Gastrocnemius medialis (tissue), 4 donors: ENCODE measurements around the gene TBC1D23. TPM values are rescaled to one million over a fixed set of nuclear protein-coding genes. Genes with fewer than 3 reads are reported as not detected.

Experiments
- ATAC-seq, 2 donors: fragments of 150-250 bp; one replicate each; pipeline ENCODE4 v1.9.1; 2016
- DNase-seq, 2 donors: peaks; one replicate each; pipeline ENCODE4 v3.0.0-alpha.2; 2019
- H3K27ac ChIP-seq, 4 donors: fragments of 200-600 bp; sonication (generic); 1 replicate in 1 of 4; 2 replicates in 3 of 4; pipeline ENCODE4 v1.5.1; 2016 to 2018; ENCODE audit warnings: mild to moderate bottlenecking in 2 of 4, moderate library complexity in 1 of 4
- H3K27me3 ChIP-seq, 3 donors: fragments of 200-600 bp; sonication (generic) in 2 of 3; 1 replicate in 1 of 3; 2 replicates in 2 of 3; pipeline versions ENCODE4 v1.5.1 to v1.6.0; 2016 to 2019; ENCODE audit warnings: mild to moderate bottlenecking in 1 of 3, moderate library complexity in 1 of 3
- H3K36me3 ChIP-seq, 2 donors: fragments of 200-600 bp; sonication (generic) in 1 of 2; one replicate each; pipeline ENCODE4 v1.5.1; 2017 to 2018
- H3K4me1 ChIP-seq, 2 donors: fragments of 200-600 bp; sonication (generic) in 1 of 2; one replicate each; pipeline ENCODE4 v1.5.1; 2016 to 2017; ENCODE audit warnings: mild to moderate bottlenecking in 2 of 2
- H3K4me3 ChIP-seq, 4 donors: fragments of 200-600 bp; sonication (generic) in 3 of 4; 1 replicate in 1 of 4; 2 replicates in 3 of 4; pipeline ENCODE4 v1.5.1; 2016 to 2019; ENCODE audit warnings: mild to moderate bottlenecking in 2 of 4
- H3K9me3 ChIP-seq, 3 donors: fragments of 200-600 bp; sonication (generic) in 2 of 3; 1 replicate in 1 of 3; 2 replicates in 2 of 3; pipeline ENCODE4 v1.5.1; 2016 to 2019
- CTCF ChIP-seq, 5 experiments: fragments of 450-650 bp in 3 of 5; fragments of 200-600 bp in 2 of 5; sonication (generic) in 2 of 5; IDR thresholded peaks in 4 of 5; conservative IDR thresholded peaks in 1 of 5; 1 replicate in 4 of 5; 2 replicates in 1 of 5; pipeline ENCODE4 v1.5.1; 2016 to 2019; ENCODE audit warnings: antibody characterized with exemption in 5 of 5, mild to moderate bottlenecking in 3 of 5, moderate library complexity in 3 of 5
- POLR2A ChIP-seq, 2 donors: fragments of 450-650 bp; IDR thresholded peaks; one replicate each; pipeline ENCODE4 v1.6.1; 2017; ENCODE audit warnings: antibody characterized with exemption in 2 of 2, mild to moderate bottlenecking in 2 of 2, moderate library complexity in 2 of 2
- in situ Hi-C, 4 donors: fragments of 200-750 bp; cut with MboI; loops; one replicate each; pipeline versions ENCODE4 v1.15.0 to v1.8.0; 2017; ENCODE audit warnings: low sequenced_read_pairs in 4 of 4
- intact Hi-C: fragments of 100-400 bp; cut with DNase I; formaldehyde crosslinking; loops from one replicate; pipeline ENCODE4 v1.15.1; 2023; ENCODE audit warnings: low total_unique reads
- total RNA-seq, 4 donors: library from RNA; depleted of rRNA; stranded (reverse); fragments of >200 nt; gene quantifications; one replicate each; pipeline versions ENCODE4 v1.1.0 to v1.2.3, GENCODE V29; 2016

TBC1D23 gene
- total RNA-seq, 4 donors from 2014 or later = 14.2 to 56.4 (median 45.0) TPM

GRCh38 chr3:100374521-100374920 lies 113.7 kb downstream of the TBC1D23 start:
- DNase-seq = no peak
- H3K4me1 ChIP-seq = no peaks in the 10 kb centered on the region
- intact Hi-C loops (no loop called here), in situ Hi-C loops (no loop called here)
- TF ChIP-seq CTCF (IDR thresholded peaks at IDR 0.05 in 4 of 5, conservative IDR thresholded peaks at IDR 0.05 in 1 of 5) = no peak
- no peak for TF ChIP-seq POLR2A (IDR thresholded peaks at IDR 0.05)
- H3K36me3 ChIP-seq = peaks cover 0 to 79% of the 10 kb centered on the region in 2 donors
- no peak overlapping the region for H3K27ac ChIP-seq
- ATAC-seq = no peak
- no peak overlapping the region for H3K4me3 ChIP-seq
- H3K27me3 ChIP-seq = no peaks in the 10 kb centered on the region
- H3K9me3 ChIP-seq = no peaks in the 10 kb centered on the region

Other genes with a start within 250 kb of the TBC1D23 start
- gene FILIP1L, start 146.5 kb upstream of the TBC1D23 start, total RNA-seq = 100 to 1,000 TPM in 2 of 4 donors, 10 to 100 TPM in 2; 87.1 to 115 (median 99.6) TPM
- gene NIT2, start 73.8 kb downstream of the TBC1D23 start, total RNA-seq = 10 to 100 TPM; 13.5 to 45.2 (median 24.2) TPM
- gene TOMM70, start 140.1 kb downstream of the TBC1D23 start, total RNA-seq = 10 to 100 TPM; 57.6 to 82.2 (median 64.3) TPM
- 1 to 10 TPM; 1.1 to 3.7 (median 1.9) TPM for gene LNP1, start 140.5 kb downstream of the TBC1D23 start, total RNA-seq
- gene TMEM45A, start 231.6 kb downstream of the TBC1D23 start, total RNA-seq = 1 to 10 TPM; 3.5 to 7.0 (median 4.1) TPM